Fibroblast of the aortic adventitia (primary cell): Measurements from ENCODE around the gene KAT6B. TPM values are rescaled to one million over a fixed set of nuclear protein-coding genes. Genes with fewer than 3 reads are reported as not detected.
"Not testable (repeated sequence)": the region's sequence is repeated elsewhere in the genome, so short reads cannot be mapped to it uniquely, and the experiment has no call there.

Source experiments
- DNase-seq: peaks from one replicate; pipeline ENCODE4 v3.0.0-alpha.2; 2010; ENCODE audit warnings: low read depth
- H3K4me3 ChIP-seq: 2 replicates; pipeline ENCODE4 v1.5.1; 2011; ENCODE audit warnings: low read depth, mild to moderate bottlenecking, control low read depth, low read length, moderate library complexity
- total RNA-seq: library from RNA; depleted of rRNA; stranded (reverse); fragments of >200 nt; gene quantifications from 2 replicates; pipeline ENCODE4 v1.2.3, GENCODE V29; 2012; ENCODE audit warnings: low replicate concordance
- TF ChIP-seq, protein P1 (sequence below): IDR thresholded peaks from 2 replicates; pipeline ENCODE4 v1.5.1; 2011; ENCODE audit warnings: mild to moderate bottlenecking, low read length, control low read depth, inconsistent platforms; ENCODE audit not compliant: insufficient read depth

Gene KAT6B
- total RNA-seq, 1 donor, result 38.9 TPM

- TF ChIP-seq, protein P1, sequence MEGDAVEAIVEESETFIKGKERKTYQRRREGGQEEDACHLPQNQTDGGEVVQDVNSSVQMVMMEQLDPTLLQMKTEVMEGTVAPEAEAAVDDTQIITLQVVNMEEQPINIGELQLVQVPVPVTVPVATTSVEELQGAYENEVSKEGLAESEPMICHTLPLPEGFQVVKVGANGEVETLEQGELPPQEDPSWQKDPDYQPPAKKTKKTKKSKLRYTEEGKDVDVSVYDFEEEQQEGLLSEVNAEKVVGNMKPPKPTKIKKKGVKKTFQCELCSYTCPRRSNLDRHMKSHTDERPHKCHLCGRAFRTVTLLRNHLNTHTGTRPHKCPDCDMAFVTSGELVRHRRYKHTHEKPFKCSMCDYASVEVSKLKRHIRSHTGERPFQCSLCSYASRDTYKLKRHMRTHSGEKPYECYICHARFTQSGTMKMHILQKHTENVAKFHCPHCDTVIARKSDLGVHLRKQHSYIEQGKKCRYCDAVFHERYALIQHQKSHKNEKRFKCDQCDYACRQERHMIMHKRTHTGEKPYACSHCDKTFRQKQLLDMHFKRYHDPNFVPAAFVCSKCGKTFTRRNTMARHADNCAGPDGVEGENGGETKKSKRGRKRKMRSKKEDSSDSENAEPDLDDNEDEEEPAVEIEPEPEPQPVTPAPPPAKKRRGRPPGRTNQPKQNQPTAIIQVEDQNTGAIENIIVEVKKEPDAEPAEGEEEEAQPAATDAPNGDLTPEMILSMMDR, result no peak
- DNase-seq, result no peak
- H3K4me3 ChIP-seq, result no peak overlapping the region
Measured at GRCh38 chr10:74874649-74875048, 48.2 kb downstream of the KAT6B start.

- TF ChIP-seq, protein P1, result no peak
- H3K4me3 ChIP-seq, result no peak overlapping the region
- no peak for DNase-seq
Measured at GRCh38 chr10:74875068-74875467, 48.7 kb downstream of the KAT6B start.

DNA sequence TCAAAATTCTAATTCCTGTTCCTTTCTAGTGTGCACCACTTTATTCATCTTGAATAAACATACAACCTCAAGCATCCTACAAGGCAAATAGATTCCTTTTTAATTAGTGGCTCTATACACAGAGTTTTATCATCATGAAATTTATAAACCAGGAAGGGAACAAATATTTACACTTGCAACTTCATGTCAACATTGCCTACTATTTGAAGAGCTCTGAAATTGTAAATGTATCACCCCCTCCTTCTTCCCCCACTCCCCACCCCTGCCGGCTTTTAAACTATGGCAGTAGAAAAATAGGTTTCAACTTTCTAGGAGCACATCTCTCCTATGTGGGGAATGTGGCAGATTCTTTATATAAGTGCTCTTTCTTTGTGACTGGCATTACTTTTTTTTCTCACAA, 49.6 kb downstream of the KAT6B start:
- TF ChIP-seq, protein P1, result no peak
- H3K4me3 ChIP-seq, result no peak overlapping the region
- DNase-seq, result no peak

DNA sequence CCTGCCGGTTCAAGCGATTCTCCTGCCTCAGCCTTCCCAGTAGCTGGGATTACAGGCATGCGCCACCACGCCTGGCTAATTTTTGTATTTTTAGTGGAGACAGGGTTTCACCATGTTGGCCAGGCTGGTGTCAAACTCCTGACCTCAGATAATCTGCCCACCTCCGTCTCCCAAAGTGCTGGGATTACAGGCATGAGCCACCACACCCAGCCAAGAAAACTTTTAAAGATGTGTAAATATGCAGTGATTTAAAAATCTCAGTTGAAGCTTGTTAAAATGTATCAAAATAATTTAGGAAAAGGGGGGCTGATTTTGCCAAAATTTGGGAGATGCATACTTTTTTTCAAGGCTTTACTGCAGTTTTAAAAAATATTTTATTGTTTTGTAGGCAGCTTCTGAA, 50.7 kb downstream of the KAT6B start:
- not testable (repeated sequence) for DNase-seq, H3K4me3 ChIP-seq

GRCh38 chr10:74877898-74878297, 51.5 kb downstream of the KAT6B start:
- TF ChIP-seq, protein P1, result no peak
- no peak overlapping the region for H3K4me3 ChIP-seq
- DNase-seq, result no peak

DNA sequence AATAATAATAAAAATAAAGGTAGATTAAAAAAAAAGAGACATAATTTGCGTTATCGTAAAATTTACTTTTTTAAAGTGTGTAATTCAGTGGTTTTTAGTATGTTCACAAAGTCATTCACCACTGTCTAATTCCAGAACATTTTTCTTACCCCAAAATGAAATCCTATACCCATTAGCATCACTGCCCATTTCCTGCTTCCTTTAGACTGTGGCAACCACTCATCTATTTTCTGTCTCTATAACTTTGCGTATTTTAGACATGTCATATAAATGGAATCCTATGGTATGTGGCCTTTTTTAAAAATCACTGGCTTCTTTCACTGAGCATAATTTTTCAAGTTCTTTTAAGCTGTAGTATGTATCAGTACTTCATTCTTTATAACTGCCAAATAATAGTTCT, 53.6 kb downstream of the KAT6B start:
- H3K4me3 ChIP-seq, result no peak overlapping the region
- TF ChIP-seq, protein P1, result no peak
- DNase-seq, result no peak

- DNase-seq, result no peak
- TF ChIP-seq, protein P1, result no peak
- H3K4me3 ChIP-seq, result no peak overlapping the region
Measured at GRCh38 chr10:74881253-74881884, 55.0 kb downstream of the KAT6B start.
